Measurements from ENCODE around the gene TRIM24.
"Not testable (repeated sequence)": the region's sequence is repeated elsewhere in the genome, so short reads cannot be mapped to it uniquely, and the experiment has no call there.

TRIM24 gene

DNA sequence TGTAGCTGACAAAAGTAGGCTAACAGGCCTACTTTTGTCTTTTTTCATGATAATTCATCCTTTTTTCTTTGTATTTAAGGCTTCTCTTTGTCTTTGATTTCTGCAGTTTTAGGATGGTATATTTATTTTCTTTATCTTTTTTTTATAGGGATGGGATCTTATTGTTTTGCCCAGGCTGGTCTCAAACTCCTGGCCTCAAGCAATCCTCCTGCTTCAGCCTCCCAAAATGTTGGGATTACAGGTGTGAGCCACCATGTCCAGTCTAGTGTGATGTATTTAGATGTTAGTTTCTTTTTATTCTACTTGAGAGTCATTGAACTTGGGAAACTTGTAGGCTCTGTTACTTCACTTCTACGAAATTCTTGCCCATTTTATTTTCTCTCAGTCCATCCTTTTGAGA, 35.4 kb downstream of the TRIM24 start:
- DNase-seq (ENCODE audit: low read depth) = no peak

GRCh38 chr7:138499340-138499739, 39.3 kb downstream of the TRIM24 start:
- DNase-seq (ENCODE audit: low read depth) = no peak

GRCh38 chr7:138500303-138500702, 40.2 kb downstream of the TRIM24 start:
- DNase-seq (ENCODE audit: low read depth) = not testable (repeated sequence)

- no peak for DNase-seq (ENCODE audit: low read depth)
These were observed 40.8 kb downstream of the TRIM24 start for GRCh38 chr7:138500892-138501291.

DNA sequence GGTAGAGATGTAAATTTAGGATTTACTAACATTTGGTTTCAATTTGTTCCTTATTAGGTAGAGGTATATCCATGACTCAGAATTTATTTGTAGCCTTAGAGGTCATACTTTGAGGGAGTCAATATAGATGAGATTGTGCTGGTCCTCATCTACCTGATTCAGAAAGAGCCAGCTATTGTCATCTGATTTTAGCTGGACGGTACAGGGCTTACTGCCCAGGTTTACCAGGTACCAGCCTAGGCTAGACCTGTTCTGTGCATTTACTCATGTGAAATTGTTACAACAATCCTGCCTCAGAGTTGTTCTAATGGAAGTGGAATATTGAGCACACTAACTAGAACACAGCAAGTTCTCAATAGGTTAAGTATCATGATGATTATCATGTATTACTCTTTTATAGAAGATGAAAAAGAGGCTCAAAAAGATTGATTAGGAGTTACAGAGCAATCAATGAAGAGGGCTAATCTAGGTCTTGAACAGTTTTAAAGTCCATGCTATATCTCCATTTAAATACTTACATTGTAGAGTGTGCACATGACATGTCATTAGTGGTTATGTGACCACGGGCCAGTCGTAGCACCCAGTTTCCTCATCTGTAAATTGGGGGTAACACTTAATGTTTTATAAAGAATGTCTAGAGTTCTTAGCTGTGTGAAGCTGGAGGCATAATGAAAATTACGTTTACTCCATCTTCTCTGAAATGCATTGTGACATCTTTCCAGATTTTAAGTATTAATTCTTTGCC, 42.1 kb downstream of the TRIM24 start:
- no peak for DNase-seq (ENCODE audit: low read depth)

DNA sequence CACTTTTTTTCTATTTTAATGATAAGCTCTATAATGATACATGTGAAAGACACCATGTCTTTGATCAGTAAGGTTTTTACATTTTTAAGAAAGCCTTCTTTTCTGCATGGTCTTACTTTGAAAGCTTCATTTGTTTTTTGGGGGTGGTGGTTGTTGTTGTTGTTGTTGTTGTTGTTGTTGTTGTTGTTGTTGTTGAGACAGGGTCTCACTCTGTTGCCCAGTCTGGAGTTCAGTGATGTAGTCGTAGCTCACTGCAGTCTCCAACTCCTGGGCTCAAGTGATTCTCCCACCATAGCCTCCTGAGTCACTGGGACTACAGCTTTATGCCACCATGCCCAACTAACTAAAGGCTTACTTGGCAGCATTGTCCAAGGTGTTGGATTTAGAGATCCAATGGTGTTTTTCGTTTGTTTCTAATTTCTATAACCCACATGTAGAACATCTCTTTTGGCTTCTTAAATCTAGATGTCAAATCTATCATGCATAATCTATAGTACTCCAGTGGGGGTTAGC, 45.4 kb downstream of the TRIM24 start:
- DNase-seq (ENCODE audit: low read depth) = no peak

DNA sequence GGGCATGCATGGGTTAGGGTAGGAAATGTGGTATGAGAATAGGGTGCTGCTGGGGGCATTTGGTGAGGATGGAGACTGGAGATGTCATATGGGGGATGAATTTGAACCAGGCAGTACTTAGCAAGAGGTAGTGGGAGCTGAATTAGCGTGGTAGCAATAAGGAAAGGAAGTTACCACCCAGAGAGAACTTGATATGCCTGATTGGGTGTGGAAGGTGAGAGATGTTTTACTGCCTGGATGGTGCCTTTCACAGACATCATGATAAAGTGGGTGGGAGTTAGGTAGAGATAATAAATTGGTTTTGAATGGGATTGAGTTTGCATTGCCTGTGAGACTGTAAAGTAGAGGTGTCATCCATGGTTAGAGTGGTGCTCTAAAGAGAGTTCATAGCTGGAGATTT, 46.7 kb downstream of the TRIM24 start:
- no peak for DNase-seq (ENCODE audit: low read depth)

DNA sequence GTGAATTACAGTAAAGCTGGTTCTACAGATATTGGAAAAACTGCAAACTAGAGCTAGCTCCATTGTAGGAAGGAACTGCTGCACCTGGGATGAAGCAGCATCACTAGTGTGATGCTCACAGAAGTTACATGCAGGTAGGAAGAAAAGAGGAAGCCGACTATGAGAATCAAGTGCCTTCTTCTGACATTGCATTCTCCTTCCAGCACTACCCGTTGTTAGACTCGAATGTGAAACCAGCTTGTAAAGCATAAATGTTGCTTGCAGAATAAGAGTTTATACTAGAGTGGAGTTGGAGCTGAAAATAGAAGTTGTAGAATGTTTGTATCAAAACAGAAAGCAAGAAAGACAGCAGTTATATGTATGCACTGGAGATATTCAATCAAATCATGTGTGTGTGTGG, 49.9 kb downstream of the TRIM24 start:
- no peak for DNase-seq (ENCODE audit: low read depth)

GRCh38 chr7:138512092-138512858, 52.2 kb downstream of the TRIM24 start:
- no peak for DNase-seq (ENCODE audit: low read depth)

GRCh38 chr7:138512885-138513284, 52.8 kb downstream of the TRIM24 start:
- DNase-seq (ENCODE audit: low read depth) = no peak

DNA sequence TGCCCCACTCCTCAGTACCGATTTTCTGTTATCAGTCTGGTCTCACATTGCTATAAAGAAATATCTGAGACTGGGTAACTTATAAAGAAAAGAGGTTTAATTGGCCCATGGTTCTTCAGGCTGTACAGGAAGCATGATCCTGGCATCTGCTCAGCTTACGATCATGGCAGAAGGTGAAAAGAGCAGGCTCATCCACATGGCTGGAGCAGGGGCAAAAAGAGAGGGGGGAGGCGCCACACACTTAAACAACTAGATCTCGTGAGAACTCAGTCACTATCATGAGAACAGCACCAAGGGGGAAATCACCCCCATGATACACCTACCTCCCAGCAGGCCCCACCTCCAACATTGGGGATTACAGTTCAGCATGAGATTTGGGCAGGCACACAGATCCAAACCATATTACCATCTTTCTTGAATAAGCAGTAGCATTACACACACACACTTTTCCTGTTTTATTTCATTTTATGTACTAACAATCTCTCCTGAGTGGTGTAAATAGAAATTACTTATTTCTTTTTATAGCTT, 53.3 kb downstream of the TRIM24 start:
- no peak for DNase-seq (ENCODE audit: low read depth)

GRCh38 chr7:138514044-138514443, 54.0 kb downstream of the TRIM24 start:
- DNase-seq (ENCODE audit: low read depth) = no peak

DNA sequence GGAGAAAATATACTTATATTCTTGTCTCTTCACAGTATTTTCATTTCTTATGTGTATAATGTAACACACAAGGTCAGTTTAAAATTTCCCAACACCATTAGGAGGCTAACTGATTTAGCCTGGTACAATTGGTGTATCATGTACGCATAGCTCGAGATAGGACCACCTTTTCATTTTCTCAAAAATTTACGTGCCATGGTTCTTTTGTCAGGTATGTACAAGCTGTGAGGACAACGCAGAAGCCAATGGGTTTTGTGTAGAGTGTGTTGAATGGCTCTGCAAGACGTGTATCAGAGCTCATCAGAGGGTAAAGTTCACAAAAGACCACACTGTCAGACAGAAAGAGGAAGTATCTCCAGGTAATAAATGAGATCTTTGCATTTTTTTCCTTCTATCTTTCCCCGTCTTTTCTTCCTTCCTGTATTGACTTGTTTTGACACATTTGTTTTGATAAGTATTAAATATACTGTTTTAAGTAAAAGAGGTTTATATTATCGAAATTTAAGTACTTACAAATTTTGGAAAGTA, 55.0 kb downstream of the TRIM24 start:
- no peak for DNase-seq (ENCODE audit: low read depth)

- no peak for DNase-seq (ENCODE audit: low read depth)
These were observed 59.2 kb downstream of the TRIM24 start for GRCh38 chr7:138519061-138519798.

GRCh38 chr7:138520742-138521141, 60.7 kb downstream of the TRIM24 start:
- no peak for DNase-seq (ENCODE audit: low read depth)

- no peak for DNase-seq (ENCODE audit: low read depth)
These were observed 61.9 kb downstream of the TRIM24 start for GRCh38 chr7:138521837-138522461.

GRCh38 chr7:138524259-138524658, 64.2 kb downstream of the TRIM24 start:
- DNase-seq (ENCODE audit: low read depth) = no peak

GRCh38 chr7:138525757-138526156, 65.7 kb downstream of the TRIM24 start:
- no peak for DNase-seq (ENCODE audit: low read depth)

GRCh38 chr7:138527746-138528223, 67.7 kb downstream of the TRIM24 start:
- no peak for DNase-seq (ENCODE audit: low read depth)

GRCh38 chr7:138536833-138537232, 76.8 kb downstream of the TRIM24 start:
- not testable (repeated sequence) for DNase-seq (ENCODE audit: low read depth)

DNA sequence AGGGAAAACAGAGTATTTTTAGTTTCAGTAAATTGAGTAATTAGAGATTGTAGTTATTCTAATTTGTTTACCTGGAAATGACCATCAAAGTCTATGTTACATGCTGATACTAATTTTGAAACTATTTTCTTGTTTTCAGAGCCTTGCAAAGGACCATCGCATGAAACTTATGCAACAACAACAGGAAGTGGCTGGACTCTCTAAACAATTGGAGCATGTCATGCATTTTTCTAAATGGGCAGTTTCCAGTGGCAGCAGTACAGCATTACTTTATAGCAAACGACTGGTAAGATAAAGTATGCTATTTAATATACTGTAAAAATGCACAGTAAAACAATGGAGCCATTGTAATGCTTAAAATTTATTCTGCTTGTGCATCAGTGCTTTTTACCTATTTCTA, 78.5 kb downstream of the TRIM24 start:
- no peak for DNase-seq (ENCODE audit: low read depth)
